SH-SY5Y (cell line): Measurements from ENCODE around the gene RNF32.

ENCODE experiments used
- GATA2 ChIP-seq: IDR thresholded peaks from 2 replicates; pipeline ENCODE4 v1.6.1; 2011; ENCODE audit warnings: mild to moderate bottlenecking, low read depth, low read length
- GATA3 ChIP-seq: IDR thresholded peaks from 2 replicates; pipeline ENCODE4 v1.6.1; 2011; ENCODE audit warnings: low read depth, mild to moderate bottlenecking, low read length, moderate library complexity

The RNF32 gene

GRCh38 chr7:156640257-156640948 is at the start of gene RNF32:
Gene RNF32, plus strand, starts transcription at chr7:156640774. Its CDS starts 3,104 bp downstream, at chr7:156643878.
- TF ChIP-seq GATA2, result no peak
- no peak for TF ChIP-seq GATA3

- TF ChIP-seq GATA3, result no peak
- no peak for TF ChIP-seq GATA2
Measured at GRCh38 chr7:156592155-156592884, 48.3 kb upstream of the RNF32 start.

- TF ChIP-seq GATA2 (no peak), GATA3 (no peak)
Measured at GRCh38 chr7:156594283-156595080, 46.1 kb upstream of the RNF32 start.

- TF ChIP-seq GATA2, result no peak
- TF ChIP-seq GATA3, result no peak
Measured at GRCh38 chr7:156600496-156600895, 40.1 kb upstream of the RNF32 start.

GRCh38 chr7:156602283-156602682 is 38.3 kb upstream of the RNF32 start:
- TF ChIP-seq GATA2 (no peak), GATA3 (no peak)

- no peak for TF ChIP-seq GATA3
- no peak for TF ChIP-seq GATA2
Measured at GRCh38 chr7:156603011-156603410, 37.6 kb upstream of the RNF32 start.

- no peak for TF ChIP-seq GATA3
- TF ChIP-seq GATA2, result no peak
Measured at GRCh38 chr7:156603629-156604028, 36.9 kb upstream of the RNF32 start.

GRCh38 chr7:156604311-156604710 is 36.3 kb upstream of the RNF32 start:
- TF ChIP-seq GATA3 (no peak), GATA2 (no peak)

GRCh38 chr7:156604836-156605695 is 35.5 kb upstream of the RNF32 start:
- TF ChIP-seq GATA3 (no peak), GATA2 (no peak)

GRCh38 chr7:156606135-156606534 is 34.4 kb upstream of the RNF32 start:
- TF ChIP-seq GATA3 (no peak), GATA2 (no peak)

GRCh38 chr7:156606691-156607331 is 33.8 kb upstream of the RNF32 start:
- TF ChIP-seq GATA2 (no peak), GATA3 (no peak)

- TF ChIP-seq GATA2, result no peak
- no peak for TF ChIP-seq GATA3
Measured at GRCh38 chr7:156607332-156608172, 33.0 kb upstream of the RNF32 start.

- TF ChIP-seq GATA2 (no peak), GATA3 (no peak)
Measured at GRCh38 chr7:156608173-156608478, 32.4 kb upstream of the RNF32 start.
